Ecto neural progenitor cell (in vitro differentiated cells): ENCODE measurements around the gene RFC5.
A peak's percentile ranks its signal among the peaks of the same experiment; 100 is the strongest.
"Not testable (repeated sequence)": the region's sequence is repeated elsewhere in the genome, so short reads cannot be mapped to it uniquely, and the experiment has no call there.

Experiments used
- DNase-seq: peaks from one replicate; pipeline ENCODE4 v3.0.0-alpha.2; 2018; ENCODE audit warnings: low spot score

Gene RFC5

GRCh38 chr12:118015306-118015705 is 1.2 kb upstream of the RFC5 start:
- DNase-seq: no peak

- no peak for DNase-seq
Observed at GRCh38 chr12:118015944-118016343, 559 bp upstream of the RFC5 start.

GRCh38 chr12:118017926-118018325 is 1.4 kb downstream of the RFC5 start:
- DNase-seq: no peak

GRCh38 chr12:118020036-118020435 is 3.5 kb downstream of the RFC5 start:
- DNase-seq: no peak

GRCh38 chr12:118022097-118022727 is 5.7 kb downstream of the RFC5 start:
- DNase-seq: not testable (repeated sequence)

GRCh38 chr12:118022728-118023109 is 6.2 kb downstream of the RFC5 start:
- DNase-seq: no peak

- DNase-seq: no peak
Observed at GRCh38 chr12:118023301-118023860, 6.9 kb downstream of the RFC5 start.

- no peak for DNase-seq
Observed at GRCh38 chr12:118025168-118025567, 8.7 kb downstream of the RFC5 start.

GRCh38 chr12:118029166-118029565 is 12.7 kb downstream of the RFC5 start:
- DNase-seq: no peak

- DNase-seq: no peak
Observed at GRCh38 chr12:118032188-118032587, 15.7 kb downstream of the RFC5 start.

- no peak for DNase-seq
Observed at GRCh38 chr12:118033323-118033722, 16.8 kb downstream of the RFC5 start.

GRCh38 chr12:118033902-118034301 is 17.4 kb downstream of the RFC5 start:
- DNase-seq: no peak

GRCh38 chr12:118034429-118035189 is 18.1 kb downstream of the RFC5 start:
- peak; percentile 54 for DNase-seq

GRCh38 chr12:118035190-118036041 is 18.9 kb downstream of the RFC5 start:
- no peak for DNase-seq

- DNase-seq: no peak
Observed at GRCh38 chr12:118036672-118037411, 20.3 kb downstream of the RFC5 start.

GRCh38 chr12:118038137-118038536 is 21.6 kb downstream of the RFC5 start:
- no peak for DNase-seq

GRCh38 chr12:118042091-118042490 is 25.6 kb downstream of the RFC5 start:
- DNase-seq: no peak

- no peak for DNase-seq
Observed at GRCh38 chr12:118044075-118044474, 27.6 kb downstream of the RFC5 start.

GRCh38 chr12:118044577-118044976 is 28.1 kb downstream of the RFC5 start:
- no peak for DNase-seq

GRCh38 chr12:118046430-118046829 is 29.9 kb downstream of the RFC5 start:
- no peak for DNase-seq

- DNase-seq: no peak
Observed at GRCh38 chr12:118050972-118051910, 34.7 kb downstream of the RFC5 start.
